Right cardiac atrium (tissue), 5 donors: ENCODE results near the gene SFTPD. TPM values are rescaled to one million over a fixed set of nuclear protein-coding genes. Genes with fewer than 3 reads are reported as not detected.
"Not testable (repeated sequence)": the region's sequence is repeated elsewhere in the genome, so short reads cannot be mapped to it uniquely, and the experiment has no call there.

Experiments
- ATAC-seq, 2 donors: fragments of 200-7000 bp; cut with Tn5 transposase; one replicate each; pipeline versions ENCODE4 v1.8.0 to v1.9.1; 2020; ENCODE audit warnings: moderate library complexity in 2 of 2, mild to moderate bottlenecking in 1 of 2
- DNase-seq, 3 donors: peaks; one replicate each; pipeline ENCODE4 v3.0.0-alpha.2; 2020
- H3K27ac ChIP-seq: one replicate; pipeline ENCODE4 v1.5.1; 2013; ENCODE audit warnings: mild to moderate bottlenecking, low read length, control low read depth, moderate library complexity
- H3K27me3 ChIP-seq: one replicate; pipeline ENCODE4 v1.6.1; 2013; ENCODE audit not compliant: control insufficient read depth, insufficient read depth
- H3K4me1 ChIP-seq: one replicate; pipeline ENCODE4 v1.6.1; 2013; ENCODE audit warnings: low read length; ENCODE audit not compliant: control insufficient read depth, insufficient read depth
- H3K4me3 ChIP-seq: one replicate; pipeline ENCODE4 v1.5.1; 2013; ENCODE audit warnings: low read length, control low read depth
- H3K9me3 ChIP-seq: one replicate; pipeline ENCODE4 v1.6.1; 2013; ENCODE audit warnings: low read length; ENCODE audit not compliant: control insufficient read depth
- WGBS: extraction: QIAGEN DNeasy Blood & Tissue Kit; methylation state at CpG from one replicate; pipeline ENCODE4 v1.1.7; 2013; 5-methylcytosine and 5-hydroxymethylcytosine counted together
- intact Hi-C, 4 donors: fragments of 100-400 bp; cut with DNase I; formaldehyde crosslinking; loops; one replicate each; pipeline versions ENCODE4 v1.11.0 to v1.14.0; 2022 to 2023
- long read RNA-seq, 4 donors: library from polyadenylated mRNA; unstranded; transcript quantifications; one replicate each; pipeline ENCODE4 v2.0.0, GENCODE V29; 2020 to 2021
- polyA plus RNA-seq: library from polyadenylated mRNA; stranded (reverse); fragments of 200-250 nt; gene quantifications from one replicate; pipeline ENCODE4 v1.2.3, GENCODE V29; 2013
- total RNA-seq, 4 donors: library from RNA; stranded (reverse); fragmentation: NEBNext Ultra II Directional; extraction: Animal tissue kit (Norgen Biotek cat#: 25700); gene quantifications; one replicate each; pipeline ENCODE4 v1.2.1, GENCODE V29; 2021
- donor health status: healthy with polysubstance abuse.
- donor health status: DM: no; HTN: yes; CAD: no.
- donor health status: DM: no; HTN: no; CAD: no.
- donor health status: DM: no; HTN: yes; CAD: no; lungs with severe emphysema.
- donor health status: DM: yes; HTN: yes; CAD: no.

SFTPD gene
- total RNA-seq (1 to 10 TPM in 1 of 4 donors, under 1 TPM in 2, not detected in 1; 0.36 to 1.6 (median 0.79) TPM), polyA plus RNA-seq (0.23 TPM)
- long read RNA-seq, donor 1, partial matches to known transcripts, result 0 of 4 reads
- long read RNA-seq, donor 1, other reads (novel, unspliced or antisense), result 4 of 4 reads
- long read RNA-seq, donor 2, partial matches to known transcripts, result 0 of 1 reads
- long read RNA-seq, donor 2, other reads (novel, unspliced or antisense), result 1 of 1 reads
- long read RNA-seq, donor 3, partial matches to known transcripts, result 0 of 3 reads
- long read RNA-seq, donor 3, other reads (novel, unspliced or antisense), result 3 of 3 reads
- long read RNA-seq, donor 4, partial matches to known transcripts, result 1 of 2 reads
- long read RNA-seq, donor 4, other reads (novel, unspliced or antisense), result 1 of 2 reads

DNA sequence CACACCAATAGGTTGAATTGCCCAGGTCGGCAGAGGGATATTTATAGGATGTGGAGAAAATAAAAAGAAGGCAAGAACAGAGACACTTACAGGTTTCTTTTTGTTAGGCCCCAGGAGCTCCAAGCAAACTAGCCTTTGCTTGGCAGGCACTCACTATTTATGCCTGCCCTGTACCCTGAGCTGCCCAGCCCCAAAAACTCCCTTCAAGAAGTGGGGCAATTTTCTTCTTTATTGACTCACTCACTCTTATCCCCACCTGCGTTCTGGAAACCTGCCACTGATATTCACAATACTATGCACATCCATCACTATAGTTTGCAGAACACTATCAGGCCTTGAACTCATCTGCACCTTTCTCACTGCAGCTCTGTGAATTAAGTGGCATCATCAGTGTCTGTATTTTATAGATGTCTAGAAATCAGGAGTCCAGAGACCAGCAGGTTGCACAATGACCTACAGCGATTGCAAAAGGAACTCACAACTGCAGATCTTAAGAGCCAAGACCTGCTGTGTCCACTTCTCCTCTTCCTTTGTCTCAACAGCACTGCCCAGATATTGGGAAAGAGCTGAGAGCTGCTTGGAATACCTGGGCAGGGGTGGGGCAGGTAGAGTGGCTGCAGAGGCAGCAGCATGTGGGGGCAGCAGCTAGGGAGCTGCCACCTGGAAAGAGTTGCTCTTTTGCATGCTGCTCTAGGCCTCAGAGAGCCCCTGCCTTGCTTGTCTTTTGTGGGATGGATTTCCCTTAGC, at the start of gene SFTPD:
TSS of gene SFTPD (minus strand) at position 130 of the 747 bp plus-strand sequence. CDS start 2,446 bp downstream, outside the sequence.
- WGBS, result 75% methylated on average over 3 of the region's 3 CpGs
- DNase-seq, result peak in 1 of 3 donors; percentile 42
- ATAC-seq, result no peak
- Histone ChIP-seq H3K9me3 (peaks cover 2% of the 10 kb centered on the region), H3K27ac (no peak within 1 kb of the TSS), H3K4me3 (no peak within 1 kb of the TSS), H3K4me1 (no peaks in the 10 kb centered on the region), H3K27me3 (no peaks in the 10 kb centered on the region)
- intact Hi-C loops, result no loop called here

DNA sequence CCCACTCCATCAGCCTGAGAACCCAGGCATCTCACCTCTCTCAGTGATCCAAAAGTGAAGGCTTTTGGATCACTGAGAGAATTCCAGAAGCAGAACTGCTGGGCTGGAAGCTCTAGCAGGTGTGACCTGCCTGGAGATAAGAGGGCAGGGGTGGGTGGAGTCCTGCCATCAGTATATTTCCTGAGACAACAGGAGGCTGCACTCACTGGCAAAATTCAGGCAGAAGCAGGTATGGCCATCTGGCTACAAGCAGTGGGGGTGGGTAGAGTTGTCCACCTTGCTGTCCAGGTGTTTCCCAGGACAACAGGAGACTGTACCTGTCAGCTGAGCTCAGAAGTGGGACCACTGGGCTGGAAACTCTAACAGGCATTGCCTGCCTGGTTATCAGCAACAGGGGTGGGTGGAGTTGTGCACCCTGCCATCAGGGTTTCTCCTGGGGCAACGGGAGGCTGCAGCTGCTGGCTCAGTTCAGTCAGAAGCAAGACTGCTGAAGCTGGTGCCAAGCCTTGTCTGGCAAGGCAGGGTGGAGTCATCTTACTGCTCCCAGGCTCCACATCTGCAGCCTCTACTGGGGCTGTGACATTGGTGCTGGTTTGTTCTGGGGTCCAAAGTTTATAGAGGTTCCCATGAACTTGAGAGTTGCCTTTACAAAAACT, 47.2 kb upstream of the SFTPD start:
- ATAC-seq (no peak), DNase-seq (no peak)
- H3K27me3 ChIP-seq, result no peaks in the 10 kb centered on the region
- H3K27ac ChIP-seq, result no peak overlapping the region
- no peaks in the 10 kb centered on the region for H3K9me3 ChIP-seq
- WGBS, result 23% methylated on average over 1 of the region's 1 CpG
- no peak overlapping the region for H3K4me3 ChIP-seq
- H3K4me1 ChIP-seq, result no peaks in the 10 kb centered on the region
- intact Hi-C loops, result no loop called here

DNA sequence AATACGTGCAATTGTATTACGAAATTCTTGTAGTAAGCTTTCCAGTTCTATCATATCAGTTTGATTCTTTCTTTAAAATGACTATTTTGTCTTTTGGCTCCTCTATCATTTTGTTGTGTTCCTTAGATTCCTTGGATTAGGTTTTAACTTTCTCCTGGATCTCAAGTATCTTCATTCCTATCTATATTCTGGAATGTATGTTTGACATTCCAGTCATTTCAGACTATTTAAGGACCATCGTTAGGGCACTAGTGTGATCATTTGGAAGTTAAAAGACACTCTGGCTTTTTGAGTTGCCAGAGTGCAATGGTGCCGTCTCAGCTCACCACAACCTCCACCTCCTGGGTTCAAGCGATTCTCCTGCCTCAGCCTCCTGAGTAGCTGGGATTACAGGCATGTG, 45.7 kb upstream of the SFTPD start:
- Histone ChIP-seq H3K27ac (no peak overlapping the region), H3K27me3 (no peaks in the 10 kb centered on the region), H3K9me3 (no peaks in the 10 kb centered on the region), H3K4me3 (no peak overlapping the region), H3K4me1 (no peaks in the 10 kb centered on the region)
- ATAC-seq, result no peak
- intact Hi-C loops, result no loop called here
- 77% methylated on average over 5 of the region's 5 CpGs for WGBS
- DNase-seq, result no peak

DNA sequence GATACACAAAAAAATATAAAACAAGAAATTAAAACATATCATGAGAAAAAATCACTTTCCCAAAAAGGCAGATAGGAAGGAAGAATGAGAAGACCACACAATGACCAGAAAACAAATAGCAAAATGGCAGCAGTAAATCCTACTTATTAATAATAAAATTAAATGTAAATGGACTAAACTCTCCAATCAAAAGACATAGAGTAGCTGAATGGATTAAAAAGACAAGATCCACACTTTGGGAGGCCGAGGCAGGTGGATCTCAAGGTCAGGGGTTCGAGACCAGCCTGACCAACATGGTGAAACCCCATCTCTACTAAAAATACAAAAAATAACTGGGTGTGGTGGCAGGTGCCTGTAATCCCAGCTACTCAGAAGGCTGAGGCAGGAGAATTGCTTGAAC, 39.3 kb upstream of the SFTPD start:
- H3K27ac ChIP-seq, H3K27me3 ChIP-seq, H3K9me3 ChIP-seq, ATAC-seq, intact Hi-C loops, DNase-seq, H3K4me3 ChIP-seq, H3K4me1 ChIP-seq: not testable (repeated sequence)
- WGBS, result 81% methylated on average over 2 of the region's 2 CpGs

DNA sequence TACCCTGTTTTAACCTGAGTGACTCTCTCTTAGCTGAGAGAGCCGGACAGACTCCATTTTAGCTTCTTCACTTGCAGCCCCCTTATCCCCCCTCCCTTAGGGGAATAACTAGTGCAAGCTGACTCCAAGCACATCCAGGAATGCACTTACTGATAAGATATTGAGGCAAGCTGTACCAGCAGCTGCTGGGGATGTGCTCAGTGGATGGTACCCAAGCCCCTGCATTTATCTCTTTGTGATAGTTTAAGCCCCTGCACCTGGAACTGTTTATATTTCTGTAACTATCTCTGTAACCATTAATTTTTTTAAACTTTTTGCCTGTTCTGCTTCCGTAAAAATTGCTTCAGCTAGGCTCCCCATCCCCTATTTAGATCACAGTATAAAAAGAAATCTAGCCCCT, 37.8 kb upstream of the SFTPD start:
- H3K27ac ChIP-seq, H3K4me3 ChIP-seq, DNase-seq, intact Hi-C loops, H3K9me3 ChIP-seq, H3K4me1 ChIP-seq, ATAC-seq, H3K27me3 ChIP-seq: not testable (repeated sequence)
- WGBS, result 57% methylated on average over 2 of the region's 2 CpGs

DNA sequence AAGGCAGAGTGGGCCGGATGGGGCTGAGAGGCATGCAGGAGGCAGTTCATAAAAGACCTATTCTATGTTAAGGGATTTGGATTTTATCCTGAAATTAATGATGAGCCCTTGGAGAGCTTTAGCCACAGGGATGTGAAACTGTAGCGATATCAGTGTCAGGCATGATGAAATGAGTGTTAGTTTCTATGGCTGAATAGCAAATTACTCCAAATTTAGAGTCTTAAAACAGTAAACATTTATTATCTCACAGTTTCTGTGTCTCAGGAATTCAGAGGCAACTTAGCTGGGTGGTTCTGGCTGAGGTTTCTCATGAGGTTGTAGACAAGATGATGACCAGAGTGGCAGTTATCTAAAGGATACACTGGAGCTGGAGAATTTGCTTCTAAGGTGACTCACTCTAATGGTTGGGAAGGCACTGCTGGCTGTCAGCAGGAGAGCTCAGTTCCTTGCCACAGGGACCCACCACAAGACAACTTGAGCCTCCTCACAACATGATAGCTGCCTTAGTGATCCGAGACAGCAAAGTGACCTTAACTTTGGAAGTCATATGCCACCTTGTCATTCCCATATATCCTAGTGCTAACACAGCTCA, 36.7 kb upstream of the SFTPD start:
- no peaks in the 10 kb centered on the region for H3K27me3 ChIP-seq
- intact Hi-C loops, result no loop called here
- 67% methylated on average over 3 of the region's 3 CpGs for WGBS
- H3K27ac ChIP-seq, result no peak overlapping the region
- ATAC-seq (no peak), DNase-seq (no peak)
- H3K4me3 ChIP-seq, result no peak overlapping the region
- H3K4me1 ChIP-seq, result no peaks in the 10 kb centered on the region
- no peaks in the 10 kb centered on the region for H3K9me3 ChIP-seq

DNA sequence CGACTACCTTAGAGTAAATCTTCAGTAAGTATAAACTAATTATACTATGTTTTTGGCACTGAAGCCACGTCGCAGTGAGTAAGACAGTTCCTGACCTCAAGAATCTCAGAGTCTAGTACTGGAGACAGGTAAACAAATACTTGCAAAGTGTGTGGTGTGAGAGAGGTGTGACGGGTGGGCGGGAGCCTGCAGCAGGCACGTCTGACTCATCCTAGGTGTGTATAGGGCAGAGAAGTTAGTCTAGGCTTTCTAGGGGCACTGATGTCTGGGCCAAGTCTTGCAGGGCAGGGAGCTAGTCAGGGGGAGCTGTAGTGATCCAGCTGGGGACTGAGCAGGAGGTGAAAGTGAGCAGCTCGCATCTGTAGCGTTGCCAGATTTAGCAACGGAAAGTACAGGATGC, 35.9 kb upstream of the SFTPD start:
- ATAC-seq, result no peak
- H3K27ac ChIP-seq, result no peak overlapping the region
- intact Hi-C loops, result no loop called here
- no peaks in the 10 kb centered on the region for H3K9me3 ChIP-seq
- no peaks in the 10 kb centered on the region for H3K4me1 ChIP-seq
- 79% methylated on average over 9 of the region's 9 CpGs for WGBS
- no peak for DNase-seq
- no peak overlapping the region for H3K4me3 ChIP-seq
- no peaks in the 10 kb centered on the region for H3K27me3 ChIP-seq

DNA sequence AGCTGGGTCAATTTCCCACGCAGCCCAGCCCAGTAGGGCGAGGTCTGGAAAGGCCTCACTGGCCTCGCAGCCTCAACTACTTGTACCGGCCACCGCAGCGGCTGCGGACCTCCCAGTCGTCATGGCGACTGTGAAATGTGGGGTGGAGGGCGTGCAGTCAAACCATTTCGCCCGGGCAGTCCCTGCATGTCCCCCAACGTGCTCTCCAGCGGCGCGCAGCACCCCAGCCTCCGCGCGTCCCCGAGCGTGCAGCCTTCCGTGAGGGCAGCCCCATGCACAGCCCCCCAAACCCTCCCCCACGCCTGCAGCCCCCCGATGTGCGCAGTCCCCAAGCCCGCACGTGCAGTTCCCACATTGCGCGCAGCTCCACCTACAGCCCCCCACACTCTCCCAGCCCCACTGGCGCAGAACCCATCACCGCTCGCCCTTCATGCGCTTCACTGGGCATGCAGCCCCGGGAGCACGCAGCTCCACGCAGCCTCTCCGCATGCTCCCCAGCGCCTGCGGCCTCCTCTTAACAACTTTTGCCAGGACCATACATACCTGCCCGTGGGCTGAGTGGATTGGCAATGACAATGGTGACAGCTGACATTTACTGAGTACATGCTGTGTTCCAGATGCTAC, 34.5 kb upstream of the SFTPD start:
- Histone ChIP-seq H3K27me3 (no peaks in the 10 kb centered on the region), H3K9me3 (no peaks in the 10 kb centered on the region), H3K27ac (no peak overlapping the region), H3K4me3 (no peak overlapping the region), H3K4me1 (no peaks in the 10 kb centered on the region)
- ATAC-seq (no peak), DNase-seq (peak in 1 of 3 donors; percentile 58)
- WGBS, result 41% methylated on average over 40 of the region's 40 CpGs
- intact Hi-C loops, result no loop called here

DNA sequence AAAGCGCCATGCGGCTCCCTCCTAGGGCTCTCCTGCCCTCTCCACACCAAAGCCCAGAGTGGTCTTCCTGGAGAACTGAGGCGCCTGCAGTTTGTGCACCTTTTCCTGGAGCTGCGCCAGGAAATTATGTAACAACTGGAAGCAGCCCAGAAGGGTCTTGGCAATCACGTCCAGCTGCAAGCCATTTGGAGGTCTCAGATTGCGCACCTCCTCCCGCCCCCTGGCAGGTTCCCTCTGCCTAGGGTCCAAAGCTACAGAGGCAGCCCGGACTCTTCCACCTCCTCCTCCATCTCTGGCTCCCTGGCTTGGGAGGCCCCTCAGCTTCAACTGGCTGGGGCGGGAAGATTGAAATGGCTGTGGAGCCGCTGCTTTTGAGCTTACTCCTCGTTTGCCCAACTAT, 34.0 kb upstream of the SFTPD start:
- Histone ChIP-seq H3K4me3 (no peak overlapping the region), H3K4me1 (no peaks in the 10 kb centered on the region), H3K9me3 (no peaks in the 10 kb centered on the region), H3K27ac (no peak overlapping the region), H3K27me3 (no peaks in the 10 kb centered on the region)
- 33% methylated on average over 11 of the region's 11 CpGs for WGBS
- ATAC-seq (no peak), DNase-seq (peak in 2 of 3 donors; percentile 49 to 53)
- intact Hi-C loops, result no loop called here

DNA sequence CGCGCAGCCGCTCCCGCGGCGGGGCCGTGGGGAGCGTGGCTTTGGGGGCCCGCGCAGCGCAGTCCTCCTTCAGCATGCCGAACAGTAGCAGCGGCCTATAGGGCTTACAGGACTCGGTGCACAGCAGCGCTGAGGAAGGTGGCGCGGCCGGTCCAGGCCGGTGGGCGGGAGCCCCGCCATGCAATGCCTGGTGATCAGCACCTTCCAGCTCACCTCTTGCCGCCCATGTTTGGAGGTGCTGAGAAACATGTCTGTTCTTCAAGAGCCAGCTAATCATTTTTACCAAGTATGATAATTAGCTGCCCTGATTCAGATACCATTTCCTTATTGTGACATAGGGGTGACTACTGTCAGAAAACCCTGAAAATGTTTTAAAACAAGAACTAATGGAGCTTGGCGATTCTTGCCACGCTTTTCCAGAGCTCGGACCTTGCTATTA, 33.5 kb upstream of the SFTPD start:
- H3K9me3 ChIP-seq, result no peaks in the 10 kb centered on the region
- H3K4me3 ChIP-seq, result peak overlapping the region; percentile 57
- 5% methylated on average over 25 of the region's 25 CpGs for WGBS
- H3K27me3 ChIP-seq, result no peaks in the 10 kb centered on the region
- no peaks in the 10 kb centered on the region for H3K4me1 ChIP-seq
- no peak overlapping the region for H3K27ac ChIP-seq
- no peak for ATAC-seq
- intact Hi-C loops, result no loop called here
- no peak for DNase-seq
